Trophoblast cell (in vitro differentiated cells and primary cell): ENCODE data around the gene DOCK8.
A peak's percentile ranks its signal among the peaks of the same experiment; 100 is the strongest.

Experiments
- DNase-seq, 2 donors: peaks; one replicate each; pipeline ENCODE4 v3.0.0-alpha.2; 2016
- H2AFZ ChIP-seq: 2 replicates; pipeline ENCODE4 v1.6.1; 2013; ENCODE audit warnings: low read length, moderate library complexity, mild to moderate bottlenecking; ENCODE audit not compliant: insufficient read depth, poor library complexity
- H2AK5ac ChIP-seq: 2 replicates; pipeline ENCODE4 v1.6.1; 2013; ENCODE audit warnings: mild to moderate bottlenecking, low read length
- H2BK120ac ChIP-seq: 2 replicates; pipeline ENCODE4 v1.6.1; 2013; ENCODE audit warnings: low read length, mild to moderate bottlenecking, moderate library complexity; ENCODE audit not compliant: insufficient read depth, poor library complexity
- H2BK12ac ChIP-seq: 2 replicates; pipeline ENCODE4 v1.6.1; 2013; ENCODE audit warnings: mild to moderate bottlenecking, low read length, moderate library complexity
- H2BK5ac ChIP-seq: 2 replicates; pipeline ENCODE4 v1.6.1; 2013; ENCODE audit warnings: low read length, low read depth, moderate library complexity, mild to moderate bottlenecking; ENCODE audit not compliant: poor library complexity
- H3K14ac ChIP-seq: 2 replicates; pipeline ENCODE4 v1.6.1; 2013; ENCODE audit warnings: mild to moderate bottlenecking, low read length
- H3K18ac ChIP-seq: 2 replicates; pipeline ENCODE4 v1.6.1; 2013; ENCODE audit warnings: mild to moderate bottlenecking, low read length
- H3K23ac ChIP-seq: 2 replicates; pipeline ENCODE4 v1.6.1; 2013; ENCODE audit warnings: low read length
- H3K27ac ChIP-seq: 2 replicates; pipeline ENCODE4 v1.5.1; 2013; ENCODE audit warnings: low read depth, mild to moderate bottlenecking, inconsistent platforms, low read length, moderate library complexity
- H3K27me3 ChIP-seq: 2 replicates; pipeline ENCODE4 v1.6.1; 2013; ENCODE audit warnings: inconsistent platforms, mild to moderate bottlenecking, low read length, moderate library complexity; ENCODE audit not compliant: insufficient read depth
- H3K36me3 ChIP-seq, 2 experiments: 1 replicate in 1 of 2; 2 replicates in 1 of 2; pipeline ENCODE4 v1.6.1; 2013; ENCODE audit warnings: low read length in 2 of 2, mild to moderate bottlenecking in 2 of 2, moderate library complexity in 1 of 2; ENCODE audit not compliant: insufficient read depth in 2 of 2, control insufficient read depth in 1 of 2
- H3K4ac ChIP-seq: 2 replicates; pipeline ENCODE4 v1.6.1; 2013; ENCODE audit warnings: low read depth, mild to moderate bottlenecking, low read length, moderate library complexity
- H3K4me1 ChIP-seq, 2 experiments: 1 replicate in 1 of 2; 2 replicates in 1 of 2; pipeline ENCODE4 v1.6.1; 2013; ENCODE audit warnings: low read length in 2 of 2, mild to moderate bottlenecking in 2 of 2, moderate library complexity in 1 of 2; ENCODE audit not compliant: insufficient read depth in 2 of 2, control insufficient read depth in 1 of 2
- H3K4me2 ChIP-seq: 2 replicates; pipeline ENCODE4 v1.6.1; 2013; ENCODE audit warnings: inconsistent platforms, mild to moderate bottlenecking, low read length, moderate library complexity
- H3K4me3 ChIP-seq: 2 replicates; pipeline ENCODE4 v1.5.1; 2013; ENCODE audit warnings: mild to moderate bottlenecking, low read depth, low read length, inconsistent platforms
- H3K79me1 ChIP-seq: one replicate; pipeline ENCODE4 v1.6.1; 2013; ENCODE audit warnings: low read length
- H3K79me2 ChIP-seq: 2 replicates; pipeline ENCODE4 v1.6.1; 2013; ENCODE audit warnings: low read length, mild to moderate bottlenecking; ENCODE audit not compliant: control insufficient read depth, insufficient read depth, poor library complexity
- H3K9ac ChIP-seq: 2 replicates; pipeline ENCODE4 v1.6.1; 2013; ENCODE audit warnings: mild to moderate bottlenecking, low read length
- H3K9me3 ChIP-seq: 2 replicates; pipeline ENCODE4 v1.6.1; 2013; ENCODE audit warnings: low read depth, mild to moderate bottlenecking, control low read depth, inconsistent platforms, low read length; ENCODE audit not compliant: insufficient read depth
- H4K12ac ChIP-seq: 2 replicates; pipeline ENCODE4 v1.6.1; 2013; ENCODE audit warnings: low read depth, mild to moderate bottlenecking, low read length, moderate library complexity
- H4K8ac ChIP-seq: 2 replicates; pipeline ENCODE4 v1.6.1; 2013; ENCODE audit warnings: low read depth, mild to moderate bottlenecking, low read length, moderate library complexity
- H4K91ac ChIP-seq: one replicate; pipeline ENCODE4 v1.6.1; 2013; ENCODE audit warnings: low read depth, mild to moderate bottlenecking, low read length, moderate library complexity
- WGBS: extraction: QIAGEN DNeasy Blood & Tissue Kit; methylation state at CpG from one replicate; pipeline ENCODE4 v1.1.7; 2013; ENCODE audit warnings: missing lambda C conversion rate; ENCODE audit not compliant: insufficient read length, insufficient coverage; ENCODE audit errors: extremely low coverage; 5-methylcytosine and 5-hydroxymethylcytosine counted together

Gene DOCK8

DNA sequence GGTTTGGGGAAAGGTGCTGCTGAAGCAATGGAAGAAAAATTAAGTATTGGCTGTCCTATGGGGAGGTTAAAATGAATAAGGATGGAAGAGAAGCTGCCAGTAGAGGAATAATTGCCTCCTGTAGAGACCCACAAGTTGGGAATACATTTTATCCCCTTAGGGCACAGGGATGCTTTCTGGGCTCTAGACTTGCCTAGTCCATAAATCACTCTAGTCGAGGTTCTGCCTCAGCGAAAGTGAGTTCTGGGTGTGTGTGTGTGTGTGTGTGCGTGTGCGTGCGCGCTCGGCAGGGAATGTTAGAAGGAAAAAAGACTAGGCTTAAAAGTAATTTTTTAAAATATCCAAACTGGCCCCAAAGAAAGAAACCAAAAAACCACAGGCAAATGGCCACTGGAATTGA, 291.6 kb downstream of the DOCK8 start:
- no peak overlapping the region for H2BK5ac ChIP-seq
- H3K23ac ChIP-seq = no peak overlapping the region
- H3K79me2 ChIP-seq = peaks cover 9% of the 10 kb centered on the region
- peaks cover 3% of the 10 kb centered on the region for H3K9me3 ChIP-seq
- peaks cover 17% of the 10 kb centered on the region for H3K79me1 ChIP-seq
- no peak for DNase-seq
- H3K4me1 ChIP-seq = peaks cover 0 to 9% of the 10 kb centered on the region in 2 experiments
- H4K8ac ChIP-seq = no peak overlapping the region
- no peak overlapping the region for H3K18ac ChIP-seq
- no peak overlapping the region for H4K91ac ChIP-seq
- no CpG with 5 or more reads among the region's 7 CpGs for WGBS
- no peaks in the 10 kb centered on the region for H3K27me3 ChIP-seq
- H2BK12ac ChIP-seq = no peak overlapping the region
- no peak overlapping the region for H3K14ac ChIP-seq
- H3K36me3 ChIP-seq = no peaks in the 10 kb centered on the region
- H2BK120ac ChIP-seq = no peak overlapping the region
- H3K4ac ChIP-seq = peak overlapping the region; percentile 6
- no peak overlapping the region for H3K27ac ChIP-seq
- no peak overlapping the region for H4K12ac ChIP-seq
- H3K4me3 ChIP-seq = no peak overlapping the region
- no peak overlapping the region for H2AK5ac ChIP-seq
- H2AFZ ChIP-seq = no peak overlapping the region
- H3K4me2 ChIP-seq = no peak overlapping the region
- no peak overlapping the region for H3K9ac ChIP-seq

DNA sequence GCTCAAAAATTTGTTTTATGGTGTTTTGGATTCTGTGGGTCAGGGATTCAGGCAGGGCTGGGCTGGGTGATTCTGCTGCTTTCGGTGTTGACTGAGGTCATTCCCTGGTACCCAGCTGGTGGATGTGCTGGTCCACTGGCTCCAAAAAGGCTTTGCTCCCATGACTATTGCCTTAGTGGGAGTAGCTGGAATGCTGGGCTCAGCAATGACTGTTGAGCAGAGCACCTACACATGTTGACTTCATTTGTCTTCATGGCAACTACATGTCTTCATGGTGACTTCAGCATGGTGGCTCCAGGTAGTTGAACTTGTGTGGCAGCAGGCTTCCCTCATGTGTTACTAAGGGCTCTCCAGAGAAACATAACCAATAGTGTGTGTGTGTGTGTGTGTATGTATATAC, 297.2 kb downstream of the DOCK8 start:
- H3K79me1 ChIP-seq = no peaks in the 10 kb centered on the region
- H4K12ac ChIP-seq = no peak overlapping the region
- H3K79me2 ChIP-seq = no peaks in the 10 kb centered on the region
- H3K23ac ChIP-seq = no peak overlapping the region
- H3K27ac ChIP-seq = no peak overlapping the region
- H3K4me3 ChIP-seq = no peak overlapping the region
- no peak overlapping the region for H2BK12ac ChIP-seq
- H3K36me3 ChIP-seq = no peaks in the 10 kb centered on the region
- H3K14ac ChIP-seq = no peak overlapping the region
- no peak overlapping the region for H2BK120ac ChIP-seq
- H2AK5ac ChIP-seq = no peak overlapping the region
- no peak overlapping the region for H3K18ac ChIP-seq
- no peaks in the 10 kb centered on the region for H3K27me3 ChIP-seq
- no peaks in the 10 kb centered on the region for H3K4me1 ChIP-seq
- WGBS = no CpG with 5 or more reads among the region's 1 CpG
- H3K4ac ChIP-seq = no peak overlapping the region
- no peak overlapping the region for H4K8ac ChIP-seq
- H3K4me2 ChIP-seq = no peak overlapping the region
- H2AFZ ChIP-seq = no peak overlapping the region
- H4K91ac ChIP-seq = no peak overlapping the region
- H2BK5ac ChIP-seq = no peak overlapping the region
- H3K9ac ChIP-seq = no peak overlapping the region
- no peak for DNase-seq
- no peaks in the 10 kb centered on the region for H3K9me3 ChIP-seq

DNA sequence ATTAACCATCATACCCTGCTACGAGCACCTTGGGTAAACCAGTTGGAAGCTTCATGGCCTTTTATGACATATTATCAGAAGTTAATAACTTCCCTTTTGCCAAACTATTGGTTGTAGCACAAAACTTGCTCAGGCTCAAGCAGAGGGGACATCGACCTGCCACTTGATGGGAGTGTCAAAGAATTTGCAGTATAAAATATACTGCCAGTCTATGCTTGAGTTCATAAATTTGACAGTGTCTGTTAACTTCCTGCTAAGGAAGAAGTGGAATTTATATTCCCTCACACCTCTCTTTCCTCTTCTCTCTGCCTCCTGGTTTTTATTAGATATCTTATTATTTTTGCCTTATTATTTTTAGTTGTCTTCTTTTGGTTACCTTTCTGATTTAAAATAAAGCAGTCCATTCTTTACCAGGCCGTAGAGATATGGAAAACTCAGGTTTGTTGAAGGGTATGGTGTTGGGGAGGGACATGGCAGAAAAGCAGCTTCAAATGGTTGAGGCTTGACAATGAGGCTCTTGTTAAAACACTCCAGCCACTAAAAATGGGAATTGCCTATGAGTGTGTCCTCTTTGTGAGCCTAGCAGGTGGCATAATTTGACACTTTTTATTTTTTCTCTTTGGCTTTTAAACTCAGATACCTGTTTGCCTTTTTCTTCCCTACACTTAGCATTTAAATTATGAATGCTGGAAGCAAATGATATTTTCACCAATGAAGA, 298.0 kb downstream of the DOCK8 start:
- Histone ChIP-seq H4K12ac (no peak overlapping the region), H3K79me1 (no peaks in the 10 kb centered on the region), H3K4me3 (no peak overlapping the region), H3K14ac (no peak overlapping the region), H3K9ac (no peak overlapping the region), H3K4ac (no peak overlapping the region), H3K18ac (no peak overlapping the region), H3K23ac (no peak overlapping the region), H3K4me1 (no peaks in the 10 kb centered on the region), H3K36me3 (no peaks in the 10 kb centered on the region), H3K79me2 (no peaks in the 10 kb centered on the region), H3K9me3 (no peaks in the 10 kb centered on the region), H2AFZ (no peak overlapping the region), H2BK5ac (no peak overlapping the region), H4K8ac (no peak overlapping the region), H2AK5ac (no peak overlapping the region), H3K27ac (no peak overlapping the region), H2BK120ac (no peak overlapping the region), H3K4me2 (no peak overlapping the region), H2BK12ac (no peak overlapping the region), H3K27me3 (no peaks in the 10 kb centered on the region), H4K91ac (no peak overlapping the region)
- no CpG with 5 or more reads among the region's 3 CpGs for WGBS
- no peak for DNase-seq
